Esophagus mucosa (tissue), 1 donor: ENCODE measurements around the gene C2CD4A. TPM values are rescaled to one million over a fixed set of nuclear protein-coding genes. Genes with fewer than 3 reads are reported as not detected.

ENCODE experiments used
- ATAC-seq: fragments of 200-7000 bp; cut with Tn5 transposase; one replicate; pipeline ENCODE4 v1.9.1; 2020
- total RNA-seq: library from RNA; stranded (reverse); gene quantifications from one replicate; pipeline ENCODE4 v1.2.4, GENCODE V29; 2023
- donor health status: DM: yes; HTN: yes; CAD: no.

The C2CD4A gene
- total RNA-seq, 1 donor from 2014 or later, result 0.44 TPM

- ATAC-seq, result no peak
Observed at GRCh38 chr15:62104401-62104800, 37.6 kb downstream of the C2CD4A start.

- ATAC-seq, result no peak
Observed at GRCh38 chr15:62104846-62105245, 38.1 kb downstream of the C2CD4A start.

- no peak for ATAC-seq
Observed at GRCh38 chr15:62105266-62105665, 38.5 kb downstream of the C2CD4A start.

GRCh38 chr15:62106096-62106495, 39.3 kb downstream of the C2CD4A start:
- no peak for ATAC-seq

GRCh38 chr15:62107571-62108121, 40.9 kb downstream of the C2CD4A start:
- no peak for ATAC-seq

- no peak for ATAC-seq
Observed at GRCh38 chr15:62108411-62108810, 41.6 kb downstream of the C2CD4A start.

- ATAC-seq, result no peak
Observed at GRCh38 chr15:62109437-62109836, 42.7 kb downstream of the C2CD4A start.

- ATAC-seq, result peak; percentile 54
Observed at GRCh38 chr15:62109982-62110851, 43.4 kb downstream of the C2CD4A start.

GRCh38 chr15:62112081-62112480, 45.3 kb downstream of the C2CD4A start:
- no peak for ATAC-seq

GRCh38 chr15:62112616-62113593, 46.1 kb downstream of the C2CD4A start:
- peak; percentile 91 for ATAC-seq

GRCh38 chr15:62115847-62116246, 49.1 kb downstream of the C2CD4A start:
- no peak for ATAC-seq

- ATAC-seq, result peak; percentile 66
Observed at GRCh38 chr15:62118520-62119226, 51.9 kb downstream of the C2CD4A start.

- ATAC-seq, result peak; percentile 94
Observed at GRCh38 chr15:62119227-62119864, 52.6 kb downstream of the C2CD4A start.

GRCh38 chr15:62119874-62120273, 53.1 kb downstream of the C2CD4A start:
- no peak for ATAC-seq

Other genes starting within 250 kb of the C2CD4A start
- 13.3 TPM for gene VPS13C, start 6.5 kb upstream of the C2CD4A start, total RNA-seq
- 0.24 TPM for gene C2CD4B, start 98.3 kb downstream of the C2CD4A start, total RNA-seq